Transverse colon (tissue), 4 donors: ENCODE data around the gene CUTA. TPM values are rescaled to one million over a fixed set of nuclear protein-coding genes. Genes with fewer than 3 reads are reported as not detected.

Experiments
- DNase-seq: peaks from one replicate; pipeline ENCODE4 v3.0.0-alpha.2; 2019
- H3K27ac ChIP-seq, 4 donors: fragments of 200-600 bp; sonication (generic); 2 replicates each; pipeline ENCODE4 v1.5.1; 2016 to 2018; ENCODE audit warnings: inconsistent platforms in 4 of 4
- H3K27me3 ChIP-seq: fragments of 200-600 bp; sonication (generic); 2 replicates; pipeline ENCODE4 v1.5.1; 2017; ENCODE audit warnings: inconsistent platforms
- H3K36me3 ChIP-seq, 4 donors: fragments of 200-600 bp; sonication (generic); 2 replicates each; pipeline ENCODE4 v1.5.1; 2017 to 2019; ENCODE audit warnings: inconsistent platforms in 4 of 4
- H3K4me1 ChIP-seq, 4 donors: fragments of 200-600 bp; sonication (generic); 2 replicates each; pipeline ENCODE4 v1.5.1; 2017 to 2020; ENCODE audit warnings: inconsistent platforms in 4 of 4
- H3K4me3 ChIP-seq, 4 donors: fragments of 200-600 bp; sonication (generic); 1 replicate in 1 of 4; 2 replicates in 3 of 4; pipeline versions ENCODE4 v1.5.1 to v1.6.1; 2017 to 2019; ENCODE audit warnings: inconsistent platforms in 4 of 4
- H3K9me3 ChIP-seq, 2 donors: fragments of 200-600 bp; sonication (generic); 2 replicates each; pipeline ENCODE4 v1.5.1; 2017 to 2019; ENCODE audit warnings: inconsistent platforms in 2 of 2
- CTCF ChIP-seq, 5 experiments: fragments of 200-600 bp in 3 of 5; fragments of 450-650 bp in 2 of 5; sonication (generic) in 3 of 5; IDR thresholded peaks; 1 replicate in 2 of 5; 2 replicates in 3 of 5; pipeline ENCODE4 v1.5.1; 2016 to 2017; ENCODE audit warnings: antibody characterized with exemption in 5 of 5, inconsistent platforms in 3 of 5, mild to moderate bottlenecking in 2 of 5, moderate library complexity in 1 of 5
- EP300 ChIP-seq: sonication (generic); formaldehyde crosslinking; IDR thresholded peaks from one replicate; pipeline ENCODE4 v1.6.1; 2017; ENCODE audit warnings: antibody characterized with exemption, low read depth
- POLR2A ChIP-seq: fragments of 450-650 bp; IDR thresholded peaks from one replicate; pipeline ENCODE4 v1.6.1; 2016; ENCODE audit warnings: antibody characterized with exemption, mild to moderate bottlenecking, moderate library complexity
- POLR2AphosphoS5 ChIP-seq, 3 donors: sonication (generic); formaldehyde crosslinking; IDR thresholded peaks; one replicate each; pipeline ENCODE4 v1.6.1; 2016; ENCODE audit warnings: antibody characterized with exemption in 3 of 3
- WGBS, 2 donors: methylation state at CpG; one replicate each; pipeline ENCODE4 v1.1.5; 2018; ENCODE audit warnings: low coverage in 1 of 2; 5-methylcytosine and 5-hydroxymethylcytosine counted together
- in situ Hi-C, 4 donors: fragments of 200-750 bp; cut with MboI; loops; one replicate each; pipeline versions ENCODE4 v1.15.0 to v1.15.1; 2017; ENCODE audit warnings: low sequenced_read_pairs in 3 of 4, low pct_ligation_motif_present in 1 of 4, low pct_unique_long_range_greater_than_20kb in 1 of 4
- intact Hi-C: fragments of 100-400 bp; cut with DNase I; formaldehyde crosslinking; loops from one replicate; pipeline ENCODE4 v1.15.1; 2023; ENCODE audit warnings: low total_unique reads
- total RNA-seq, 4 donors: library from RNA; depleted of rRNA; stranded (reverse); fragments of >200 nt; gene quantifications; one replicate each; pipeline ENCODE4 v1.1.0, GENCODE V29; 2016

The CUTA gene
- total RNA-seq, 4 donors from 2014 or later: 18.9 to 134 (median 91.3) TPM

GRCh38 chr6:33419580-33420490, 1.9 kb upstream of the CUTA start, which contains the start of gene SYNGAP1:
TSS of gene SYNGAP1 (plus strand) at chr6:33420065. CDS start at chr6:33420265, 200 bp downstream.
- H3K9me3 ChIP-seq: no peaks in the 10 kb centered on the region
- no peaks in the 10 kb centered on the region for H3K27me3 ChIP-seq
- peak within 1 kb of the TSS; percentile 91 to 96 (median 94) for H3K27ac ChIP-seq
- intact Hi-C loops: loop anchor here (5.0 to 10.0 kb wide), 2 partner anchors 105 to 1627 kb away; partner anchors contain the start of genes TAPBP and ZBTB22
- H3K36me3 ChIP-seq: peaks cover 0 to 11% (median 0%) of the 10 kb centered on the region in 4 donors
- H3K4me1 ChIP-seq: peaks cover 24 to 57% (median 39%) of the 10 kb centered on the region in 4 donors
- in situ Hi-C loops: loop anchor here in 1 of 4 donors (25.0 kb wide), 1 partner anchor 458 kb away; the partner anchor contains the start of genes BRD2 and HLA-DMA
- peak; percentile 58 for DNase-seq
- TF ChIP-seq POLR2A: no peak
- TF ChIP-seq EP300: no peak
- no peak for TF ChIP-seq CTCF (IDR thresholded peaks at IDR 0.05)
- TF ChIP-seq POLR2AphosphoS5 (IDR thresholded peaks at IDR 0.05): no peak
- peak within 1 kb of the TSS in 3 of 4 donors; percentile 5 to 46 (median 13) for H3K4me3 ChIP-seq
- 10 to 13% methylated on average over 7 to 20 of the region's 22 CpGs for WGBS, 2 donors

GRCh38 chr6:33418690-33419291, 884 bp upstream of the CUTA start:
- no peak for TF ChIP-seq CTCF (IDR thresholded peaks at IDR 0.05)
- TF ChIP-seq POLR2AphosphoS5 (IDR thresholded peaks at IDR 0.05): no peak
- TF ChIP-seq EP300: no peak
- no peak for TF ChIP-seq POLR2A
- H3K4me1 ChIP-seq: peaks cover 19 to 47% (median 34%) of the 10 kb centered on the region in 4 donors
- intact Hi-C loops: loop anchor here (5.0 to 10.0 kb wide), 2 partner anchors 104 to 1629 kb away; partner anchors contain the start of genes TAPBP and ZBTB22

GRCh38 chr6:33417128-33417902, 592 bp downstream of the CUTA start:
- no peaks in the 10 kb centered on the region for H3K27me3 ChIP-seq
- no peaks in the 10 kb centered on the region for H3K9me3 ChIP-seq
- no peak for DNase-seq
- intact Hi-C loops: loop anchor here (5.0 to 10.0 kb wide), 2 partner anchors 103 to 1630 kb away; partner anchors contain the start of genes TAPBP and ZBTB22
- in situ Hi-C loops: loop anchor here in 1 of 4 donors (25.0 kb wide), 1 partner anchor 455 kb away; the partner anchor contains the start of genes BRD2 and HLA-DMA
- peaks cover 23 to 58% (median 38%) of the 10 kb centered on the region in 4 donors for H3K4me1 ChIP-seq
- H3K27ac ChIP-seq: peak overlapping the region; percentile 91 to 96 (median 94)
- 1% methylated on average over 25 of the region's 25 CpGs; no CpG with 5 or more reads in 1 of the 2 donors for WGBS, 2 donors
- TF ChIP-seq CTCF (IDR thresholded peaks at IDR 0.05) (peak in 1 of 5 experiments; percentile 15), EP300 (no peak), POLR2A (no peak), POLR2AphosphoS5 (IDR thresholded peaks at IDR 0.05) (peak in 1 of 3 donors; percentile 5)
- peak overlapping the region; percentile 60 to 75 (median 72) for H3K4me3 ChIP-seq
- peaks cover 0 to 24% (median 8%) of the 10 kb centered on the region in 4 donors for H3K36me3 ChIP-seq

More at GRCh38 chr6:33418690-33419291, 884 bp upstream of the CUTA start:
- Histone ChIP-seq H3K9me3 (no peaks in the 10 kb centered on the region), H3K4me3 (peak overlapping the region; percentile 4 to 71 (median 48)), H3K27me3 (no peaks in the 10 kb centered on the region), H3K27ac (peak overlapping the region; percentile 91 to 96 (median 94)), H3K36me3 (peaks cover 0 to 21% (median 4%) of the 10 kb centered on the region in 4 donors)
- WGBS, 2 donors: 28 to 41% methylated on average over 5 to 8 of the region's 8 CpGs
- in situ Hi-C loops: loop anchor here in 1 of 4 donors (25.0 kb wide), 1 partner anchor 456 kb away; the partner anchor contains the start of genes BRD2 and HLA-DMA
- DNase-seq: no peak
